Measurements from ENCODE around the gene ZNF646. TPM values are rescaled to one million over a fixed set of nuclear protein-coding genes. Genes with fewer than 3 reads are reported as not detected.

ZNF646 gene
- total and polyA plus RNA-seq, 2 of the 13 experiments (the other 11 are each of a cell fraction or from before 2014, with no cell fraction given): 3.4 to 10.9 TPM

DNA sequence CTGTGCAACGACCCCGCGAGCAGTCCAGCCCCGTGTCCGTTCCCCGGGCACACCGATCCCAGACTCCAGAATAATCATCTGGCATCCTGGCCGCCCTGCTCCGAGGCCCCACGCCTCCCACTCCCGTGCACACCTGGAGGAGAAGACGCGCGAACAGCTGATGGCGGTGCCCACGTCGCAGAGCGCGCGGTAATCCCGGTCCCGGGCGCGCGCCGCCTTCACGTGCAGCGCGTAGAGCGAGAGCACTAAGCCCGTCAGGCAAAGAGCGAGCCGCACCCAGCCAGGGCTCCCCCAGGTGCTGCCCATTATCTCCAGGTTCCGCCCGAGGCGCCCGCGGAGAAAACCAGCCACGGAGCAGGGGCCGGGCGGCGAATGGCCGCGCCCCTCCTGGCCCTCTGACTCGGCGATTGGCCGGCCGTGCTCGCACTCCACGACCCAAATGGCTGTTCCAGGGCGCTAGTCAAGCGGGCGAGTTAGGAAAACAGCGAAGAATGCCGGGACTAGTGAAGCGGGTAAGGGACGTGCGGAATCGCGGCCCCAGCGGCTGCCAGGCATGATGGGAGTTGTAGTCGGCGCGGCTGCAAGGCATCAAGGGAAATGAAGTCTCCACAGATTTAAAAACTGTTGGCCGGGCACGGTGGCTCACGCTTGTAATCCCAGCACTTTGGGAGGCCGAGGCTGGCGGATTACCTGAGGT is 20.4 kb downstream of the ZNF646 start, which contains the start of gene VKORC1 (continued):
- TF ChIP-seq, protein P1, sequence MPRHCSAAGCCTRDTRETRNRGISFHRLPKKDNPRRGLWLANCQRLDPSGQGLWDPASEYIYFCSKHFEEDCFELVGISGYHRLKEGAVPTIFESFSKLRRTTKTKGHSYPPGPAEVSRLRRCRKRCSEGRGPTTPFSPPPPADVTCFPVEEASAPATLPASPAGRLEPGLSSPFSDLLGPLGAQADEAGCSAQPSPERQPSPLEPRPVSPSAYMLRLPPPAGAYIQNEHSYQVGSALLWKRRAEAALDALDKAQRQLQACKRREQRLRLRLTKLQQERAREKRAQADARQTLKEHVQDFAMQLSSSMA (CRISPR knock-in tag; IDR thresholded peaks at IDR 0.05): peak; percentile 97
- TF ChIP-seq IKZF1 (IDR thresholded peaks at IDR 0.05): no peak
- TF ChIP-seq ZBTB38 (CRISPR knock-in tag; IDR thresholded peaks at IDR 0.05): no peak; the same call in 1 of the 2 replicates
- no peak for TF ChIP-seq ZC3H4 (CRISPR knock-in tag; IDR thresholded peaks at IDR 0.05; ENCODE audit: borderline replicate concordance)
- TF ChIP-seq ZNF816 (CRISPR knock-in tag; IDR thresholded peaks at IDR 0.05; ENCODE audit: borderline replicate concordance): 0 out of 2 replicates have a peak, but pooled peaks have one; percentile 38
- peak; percentile 86 for TF ChIP-seq KLF11 (CRISPR knock-in tag; IDR thresholded peaks at IDR 0.05)
- TF ChIP-seq FLYWCH1 (CRISPR knock-in tag; IDR thresholded peaks at IDR 0.05): no peak
- 0 out of 2 replicates have a peak, but pooled peaks have one; percentile 64 for TF ChIP-seq CHCHD3 (CRISPR knock-in tag; IDR thresholded peaks at IDR 0.05)
- TF ChIP-seq SATB2 (CRISPR knock-in tag; IDR thresholded peaks at IDR 0.05): 0 out of 2 replicates have a peak, but pooled peaks have one; percentile 66
- TF ChIP-seq, protein P2, sequence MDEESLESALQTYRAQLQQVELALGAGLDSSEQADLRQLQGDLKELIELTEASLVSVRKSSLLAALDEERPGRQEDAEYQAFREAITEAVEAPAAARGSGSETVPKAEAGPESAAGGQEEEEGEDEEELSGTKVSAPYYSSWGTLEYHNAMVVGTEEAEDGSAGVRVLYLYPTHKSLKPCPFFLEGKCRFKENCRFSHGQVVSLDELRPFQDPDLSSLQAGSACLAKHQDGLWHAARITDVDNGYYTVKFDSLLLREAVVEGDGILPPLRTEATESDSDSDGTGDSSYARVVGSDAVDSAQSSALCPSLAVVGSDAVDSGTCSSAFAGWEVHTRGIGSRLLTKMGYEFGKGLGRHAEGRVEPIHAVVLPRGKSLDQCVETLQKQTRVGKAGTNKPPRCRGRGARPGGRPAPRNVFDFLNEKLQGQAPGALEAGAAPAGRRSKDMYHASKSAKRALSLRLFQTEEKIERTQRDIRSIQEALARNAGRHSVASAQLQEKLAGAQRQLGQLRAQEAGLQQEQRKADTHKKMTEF (CRISPR knock-in tag; IDR thresholded peaks at IDR 0.05): peak; percentile 92
- TF ChIP-seq ZBTB1 (CRISPR knock-in tag; IDR thresholded peaks at IDR 0.05; ENCODE audit: borderline replicate concordance): 0 out of 2 replicates have a peak, but pooled peaks have one; percentile 31
- TF ChIP-seq ZBTB7B (CRISPR knock-in tag; IDR thresholded peaks at IDR 0.05): peak; percentile 38; the same call in 1 of the 2 replicates
- TF ChIP-seq, protein P3, sequence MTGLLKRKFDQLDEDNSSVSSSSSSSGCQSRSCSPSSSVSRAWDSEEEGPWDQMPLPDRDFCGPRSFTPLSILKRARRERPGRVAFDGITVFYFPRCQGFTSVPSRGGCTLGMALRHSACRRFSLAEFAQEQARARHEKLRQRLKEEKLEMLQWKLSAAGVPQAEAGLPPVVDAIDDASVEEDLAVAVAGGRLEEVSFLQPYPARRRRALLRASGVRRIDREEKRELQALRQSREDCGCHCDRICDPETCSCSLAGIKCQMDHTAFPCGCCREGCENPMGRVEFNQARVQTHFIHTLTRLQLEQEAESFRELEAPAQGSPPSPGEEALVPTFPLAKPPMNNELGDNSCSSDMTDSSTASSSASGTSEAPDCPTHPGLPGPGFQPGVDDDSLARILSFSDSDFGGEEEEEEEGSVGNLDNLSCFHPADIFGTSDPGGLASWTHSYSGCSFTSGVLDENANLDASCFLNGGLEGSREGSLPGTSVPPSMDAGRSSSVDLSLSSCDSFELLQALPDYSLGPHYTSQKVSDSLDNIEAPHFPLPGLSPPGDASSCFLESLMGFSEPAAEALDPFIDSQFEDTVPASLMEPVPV (CRISPR knock-in tag; IDR thresholded peaks at IDR 0.05): peak; percentile 20; the same call in 1 of the 2 replicates
- no peak for TF ChIP-seq CENPX (CRISPR knock-in tag; IDR thresholded peaks at IDR 0.05)
- TF ChIP-seq ARHGAP35 (CRISPR knock-in tag; IDR thresholded peaks at IDR 0.05; ENCODE audit: borderline replicate concordance): peak; percentile 96
- 0 out of 2 replicates have a peak, but pooled peaks have one; percentile 45 for TF ChIP-seq ESRRA (CRISPR knock-in tag; IDR thresholded peaks at IDR 0.05; ENCODE audit: low read depth)
- TF ChIP-seq EZH2 (conservative IDR thresholded peaks at IDR 0.05; ENCODE audit: low read depth, low read length): no peak
- TF ChIP-seq HNRNPL (IDR thresholded peaks at IDR 0.05; ENCODE audit: low read depth, low read length): no peak
- TF ChIP-seq, protein P4, sequence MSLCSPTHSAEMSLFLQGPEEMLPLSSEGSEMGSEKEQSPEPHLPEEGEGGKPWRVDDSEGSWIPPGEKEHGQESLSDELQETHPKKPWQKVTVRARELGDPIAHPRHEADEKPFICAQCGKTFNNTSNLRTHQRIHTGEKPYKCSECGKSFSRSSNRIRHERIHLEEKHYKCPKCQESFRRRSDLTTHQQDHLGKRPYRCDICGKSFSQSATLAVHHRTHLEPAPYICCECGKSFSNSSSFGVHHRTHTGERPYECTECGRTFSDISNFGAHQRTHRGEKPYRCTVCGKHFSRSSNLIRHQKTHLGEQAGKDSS (CRISPR knock-in tag; IDR thresholded peaks at IDR 0.05; ENCODE audit: borderline replicate concordance, low read depth): no peak; the same call in 1 of the 2 replicates
- TF ChIP-seq KDM2A (CRISPR knock-in tag; IDR thresholded peaks at IDR 0.05; ENCODE audit: borderline replicate concordance, low read depth): peak; percentile 91
- TF ChIP-seq ZNF556 (CRISPR knock-in tag; IDR thresholded peaks at IDR 0.05; ENCODE audit: borderline replicate concordance): peak; percentile 36; the same call in 1 of the 2 replicates
- peak; percentile 45 for TF ChIP-seq RBM39 (IDR thresholded peaks at IDR 0.05; ENCODE audit: low read depth, low read length, poor library complexity, severe bottlenecking)
- peak; percentile 93; the same call in 1 of the 2 replicates for TF ChIP-seq ZSCAN31 (CRISPR knock-in tag; IDR thresholded peaks at IDR 0.05; ENCODE audit: low read depth)
- TF ChIP-seq NCOA2 (CRISPR knock-in tag; IDR thresholded peaks at IDR 0.05): 0 out of 2 replicates have a peak, but pooled peaks have one; percentile 25
- TF ChIP-seq ZNF678 (CRISPR knock-in tag; IDR thresholded peaks at IDR 0.05): no peak; the same call in 1 of the 2 replicates
